ENCODE results near the gene DCUN1D2.

DCUN1D2 gene

GRCh38 chr13:113510871-113511270, 20.4 kb upstream of the DCUN1D2 start:
- Histone ChIP-seq H3K9me2 (replicated peaks; ENCODE audit: control insufficient read depth, low read length) (no peaks in the 10 kb centered on the region), H3K4me1 (ENCODE audit: control insufficient read depth, low read length) (no peaks in the 10 kb centered on the region), H3K27ac (ENCODE audit: low read depth, low read length) (no peak overlapping the region), H3K79me2 (ENCODE audit: control insufficient read depth, low read length) (no peaks in the 10 kb centered on the region), H3K9me3 (ENCODE audit: control insufficient read depth, insufficient read depth, low read length) (no peaks in the 10 kb centered on the region), H3K4me2 (ENCODE audit: low read length) (no peak overlapping the region), H4K20me1 (ENCODE audit: control insufficient read depth, insufficient read depth, low read depth, low read length) (no peaks in the 10 kb centered on the region), H3K4me3 (ENCODE audit: low read length) (no peak overlapping the region), H3K36me3 (ENCODE audit: control insufficient read depth, low read length) (peaks cover 9% of the 10 kb centered on the region; the same call in 1 of the 2 replicates), H3K27me3 (ENCODE audit: control insufficient read depth, low read length) (no peaks in the 10 kb centered on the region), H3F3A (ENCODE audit: control insufficient read depth, insufficient read depth) (no peaks in the 10 kb centered on the region)
- TF ChIP-seq EZH2phosphoT487 (IDR thresholded peaks at IDR 0.05; ENCODE audit: borderline replicate concordance, low read length) (no peak), CTCF (IDR thresholded peaks at IDR 0.05; ENCODE audit: low read depth, low read length, poor library complexity, severe bottlenecking) (no peak)

GRCh38 chr13:113509989-113510388, 19.5 kb upstream of the DCUN1D2 start:
- TF ChIP-seq CTCF (IDR thresholded peaks at IDR 0.05; ENCODE audit: low read depth, low read length, poor library complexity, severe bottlenecking) (no peak), EZH2phosphoT487 (IDR thresholded peaks at IDR 0.05; ENCODE audit: borderline replicate concordance, low read length) (no peak)
- Histone ChIP-seq H3K79me2 (ENCODE audit: control insufficient read depth, low read length) (no peaks in the 10 kb centered on the region), H3K4me2 (ENCODE audit: low read length) (no peak overlapping the region), H3K9me3 (ENCODE audit: control insufficient read depth, insufficient read depth, low read length) (no peaks in the 10 kb centered on the region), H3K4me3 (ENCODE audit: low read length) (no peak overlapping the region), H3K9me2 (replicated peaks; ENCODE audit: control insufficient read depth, low read length) (no peaks in the 10 kb centered on the region), H3K27ac (ENCODE audit: low read depth, low read length) (no peak overlapping the region), H3F3A (ENCODE audit: control insufficient read depth, insufficient read depth) (no peaks in the 10 kb centered on the region), H3K36me3 (ENCODE audit: control insufficient read depth, low read length) (peaks cover 12% of the 10 kb centered on the region), H3K4me1 (ENCODE audit: control insufficient read depth, low read length) (no peaks in the 10 kb centered on the region), H3K27me3 (ENCODE audit: control insufficient read depth, low read length) (no peaks in the 10 kb centered on the region), H4K20me1 (ENCODE audit: control insufficient read depth, insufficient read depth, low read depth, low read length) (no peaks in the 10 kb centered on the region)

- Histone ChIP-seq H3K79me2 (ENCODE audit: control insufficient read depth, low read length) (no peaks in the 10 kb centered on the region), H3K4me1 (ENCODE audit: control insufficient read depth, low read length) (no peaks in the 10 kb centered on the region), H4K20me1 (ENCODE audit: control insufficient read depth, insufficient read depth, low read depth, low read length) (no peaks in the 10 kb centered on the region), H3F3A (ENCODE audit: control insufficient read depth, insufficient read depth) (no peaks in the 10 kb centered on the region), H3K4me2 (ENCODE audit: low read length) (no peak overlapping the region), H3K4me3 (ENCODE audit: low read length) (no peak overlapping the region), H3K27me3 (ENCODE audit: control insufficient read depth, low read length) (no peaks in the 10 kb centered on the region), H3K36me3 (ENCODE audit: control insufficient read depth, low read length) (peaks cover 20% of the 10 kb centered on the region), H3K9me2 (replicated peaks; ENCODE audit: control insufficient read depth, low read length) (no peaks in the 10 kb centered on the region), H3K9me3 (ENCODE audit: control insufficient read depth, insufficient read depth, low read length) (no peaks in the 10 kb centered on the region), H3K27ac (ENCODE audit: low read depth, low read length) (no peak overlapping the region)
- no peak for TF ChIP-seq CTCF (IDR thresholded peaks at IDR 0.05; ENCODE audit: low read depth, low read length, poor library complexity, severe bottlenecking)
- TF ChIP-seq EZH2phosphoT487 (IDR thresholded peaks at IDR 0.05; ENCODE audit: borderline replicate concordance, low read length) = no peak
Measured at GRCh38 chr13:113508521-113509254, 18.2 kb upstream of the DCUN1D2 start.
